Aorta (tissue), 5 donors: ENCODE results near the gene EZR. TPM values are rescaled to one million over a fixed set of nuclear protein-coding genes. Genes with fewer than 3 reads are reported as not detected.

Source experiments
- ATAC-seq: fragments of 200-7000 bp; cut with Tn5 transposase; one replicate; pipeline ENCODE4 v1.9.1; 2022; ENCODE audit warnings: moderate library complexity; ENCODE audit not compliant: low FRiP score
- DNase-seq, 2 donors: peaks; one replicate each; pipeline ENCODE4 v3.0.0-alpha.2; 2020
- H3K27ac ChIP-seq, 2 donors: one replicate each; pipeline ENCODE4 v1.5.1; 2013; ENCODE audit warnings: low read length in 2 of 2, mild to moderate bottlenecking in 2 of 2, moderate library complexity in 2 of 2, control low read depth in 1 of 2, inconsistent platforms in 1 of 2, low read depth in 1 of 2
- H3K27me3 ChIP-seq, 2 donors: one replicate each; pipeline ENCODE4 v1.6.1; 2013; ENCODE audit warnings: control low read depth in 1 of 2, low read length in 1 of 2, mild to moderate bottlenecking in 1 of 2, moderate library complexity in 1 of 2; ENCODE audit not compliant: insufficient read depth in 2 of 2, control insufficient read depth in 1 of 2
- H3K36me3 ChIP-seq, 2 donors: one replicate each; pipeline ENCODE4 v1.6.1; 2013; ENCODE audit warnings: control low read depth in 1 of 2, low read length in 1 of 2, mild to moderate bottlenecking in 1 of 2; ENCODE audit not compliant: insufficient read depth in 2 of 2, control insufficient read depth in 1 of 2
- H3K4me1 ChIP-seq, 2 donors: one replicate each; pipeline ENCODE4 v1.6.1; 2013; ENCODE audit warnings: low read length in 2 of 2, control low read depth in 1 of 2, mild to moderate bottlenecking in 1 of 2, moderate library complexity in 1 of 2; ENCODE audit not compliant: insufficient read depth in 2 of 2, control insufficient read depth in 1 of 2
- H3K4me3 ChIP-seq, 2 donors: one replicate each; pipeline ENCODE4 v1.5.1; 2013; ENCODE audit warnings: low read length in 2 of 2, control low read depth in 1 of 2, mild to moderate bottlenecking in 1 of 2
- H3K9me3 ChIP-seq: one replicate; pipeline ENCODE4 v1.6.1; 2013; ENCODE audit warnings: mild to moderate bottlenecking, low read length; ENCODE audit not compliant: control insufficient read depth
- WGBS, 2 donors: extraction: QIAGEN DNeasy Blood & Tissue Kit; methylation state at CpG; one replicate each; pipeline ENCODE4 v1.1.7; 2013; 5-methylcytosine and 5-hydroxymethylcytosine counted together
- intact Hi-C, 2 donors: fragments of 100-400 bp; cut with DNase I; formaldehyde crosslinking; loops; one replicate each; pipeline versions ENCODE4 v1.14.2 to v1.15.0; 2022
- polyA plus RNA-seq, 2 donors: library from polyadenylated mRNA; stranded (reverse); fragments of 200-250 nt; gene quantifications; one replicate each; pipeline ENCODE4 v1.2.3, GENCODE V29; 2013
- total RNA-seq, 2 donors: library from RNA; stranded (reverse); fragmentation: NEBNext Ultra II Directional; extraction: Animal tissue kit (Norgen Biotek cat#: 25700); gene quantifications; one replicate each; pipeline ENCODE4 v1.2.1, GENCODE V29; 2021
- donor health status: healthy with polysubstance abuse.
- donor health status: Bipolar disorder and iron deficiency.
- donor health status: DM: no; HTN: no; CAD: no.
- donor health status: DM: no; HTN: no; CAD: no.
- donor health status: DM: yes; HTN: yes; CAD: no.

EZR gene
- total and polyA plus RNA-seq, 4 donors: 13.4 to 127 (median 50.5) TPM

- 84 to 86% methylated on average over 5 of the region's 5 CpGs for WGBS, 2 donors
- Histone ChIP-seq H3K4me3 (no peak overlapping the region), H3K36me3 (no peaks in the 10 kb centered on the region), H3K27me3 (no peaks in the 10 kb centered on the region), H3K4me1 (no peaks in the 10 kb centered on the region), H3K27ac (no peak overlapping the region), H3K9me3 (no peaks in the 10 kb centered on the region)
- no peak for DNase-seq
- ATAC-seq: no peak
- intact Hi-C loops: no loop called here
Measured at GRCh38 chr6:158744986-158745430, 74.2 kb downstream of the EZR start.

DNA sequence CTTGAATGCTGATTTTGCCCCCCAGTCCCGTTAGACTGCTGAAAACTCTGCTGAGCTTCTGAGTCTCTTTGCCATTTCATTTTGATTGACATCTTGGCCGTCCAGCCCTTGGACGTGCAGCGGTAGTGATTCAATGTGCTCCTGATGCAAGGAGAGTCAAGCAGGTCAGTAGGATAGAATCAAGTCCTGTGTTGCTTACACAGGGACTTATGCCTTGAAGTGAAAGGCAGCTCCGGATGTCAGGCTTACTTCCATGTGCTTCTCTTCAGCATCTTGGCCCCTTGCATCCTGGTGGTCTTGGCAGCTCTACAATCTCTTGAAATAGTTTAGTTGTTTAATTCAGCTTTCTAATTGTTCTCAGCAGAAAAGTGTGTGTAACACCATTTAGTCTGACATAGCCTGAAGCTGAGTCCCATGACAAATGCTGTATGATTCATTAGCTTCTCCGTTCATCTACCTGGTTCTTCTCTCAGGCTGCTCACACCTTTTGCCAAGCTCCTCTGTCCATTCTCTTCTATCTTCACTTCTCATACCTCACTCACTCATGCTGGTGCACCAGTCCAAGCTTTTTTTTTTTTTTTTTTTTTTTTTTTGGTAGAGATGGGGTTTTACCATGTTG is 76.0 kb downstream of the EZR start:
- intact Hi-C loops: no loop called here
- H3K9me3 ChIP-seq: peaks cover 3% of the 10 kb centered on the region
- no peak overlapping the region for H3K27ac ChIP-seq
- ATAC-seq (no peak), DNase-seq (no peak)
- H3K36me3 ChIP-seq: no peaks in the 10 kb centered on the region
- no peaks in the 10 kb centered on the region for H3K27me3 ChIP-seq
- no peak overlapping the region for H3K4me3 ChIP-seq
- 82 to 83% methylated on average over 6 of the region's 6 CpGs for WGBS, 2 donors
- no peaks in the 10 kb centered on the region for H3K4me1 ChIP-seq

DNA sequence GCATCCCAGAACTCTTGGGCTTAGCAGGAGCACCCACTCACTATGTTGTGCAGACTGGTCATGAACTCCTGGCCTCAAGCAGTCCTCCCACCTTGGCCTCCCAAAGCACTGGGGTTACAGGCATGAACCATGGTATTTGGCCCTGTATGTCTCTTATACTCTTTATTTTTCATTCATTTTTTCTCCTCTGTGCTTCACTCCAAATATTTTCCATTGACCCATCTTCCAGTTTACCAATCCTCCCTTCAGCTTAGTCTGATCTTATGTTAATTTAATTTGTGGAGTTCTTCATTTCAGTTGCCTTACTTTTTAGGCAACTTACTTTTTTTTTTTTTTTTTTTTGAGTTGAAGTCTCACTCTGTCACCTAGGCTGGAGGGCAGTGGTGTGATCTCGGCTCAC is 79.5 kb downstream of the EZR start:
- Histone ChIP-seq H3K36me3 (no peaks in the 10 kb centered on the region), H3K27ac (no peak overlapping the region), H3K27me3 (no peaks in the 10 kb centered on the region), H3K9me3 (peaks cover 3% of the 10 kb centered on the region), H3K4me1 (no peaks in the 10 kb centered on the region), H3K4me3 (no peak overlapping the region)
- intact Hi-C loops: no loop called here
- no peak for ATAC-seq
- WGBS, 2 donors: 95 to 100% methylated on average over 1 of the region's 1 CpG
- DNase-seq: no peak

GRCh38 chr6:158737710-158738615 is 81.2 kb downstream of the EZR start:
- Histone ChIP-seq H3K4me3 (no peak overlapping the region), H3K27me3 (no peaks in the 10 kb centered on the region), H3K4me1 (no peaks in the 10 kb centered on the region), H3K9me3 (peaks cover 5% of the 10 kb centered on the region), H3K36me3 (no peaks in the 10 kb centered on the region), H3K27ac (no peak overlapping the region)
- intact Hi-C loops: no loop called here
- ATAC-seq: no peak
- no peak for DNase-seq
- 85 to 89% methylated on average over 12 of the region's 12 CpGs for WGBS, 2 donors

GRCh38 chr6:158737082-158737709 is 82.0 kb downstream of the EZR start:
- intact Hi-C loops: no loop called here
- H3K4me1 ChIP-seq: no peaks in the 10 kb centered on the region
- H3K27ac ChIP-seq: no peak overlapping the region
- no peaks in the 10 kb centered on the region for H3K36me3 ChIP-seq
- H3K4me3 ChIP-seq: no peak overlapping the region
- ATAC-seq (no peak), DNase-seq (no peak)
- 92 to 93% methylated on average over 3 of the region's 3 CpGs for WGBS, 2 donors
- H3K9me3 ChIP-seq: peaks cover 5% of the 10 kb centered on the region
- H3K27me3 ChIP-seq: no peaks in the 10 kb centered on the region

- Histone ChIP-seq H3K4me3 (no peak overlapping the region), H3K4me1 (no peaks in the 10 kb centered on the region), H3K27ac (no peak overlapping the region), H3K27me3 (no peaks in the 10 kb centered on the region), H3K36me3 (no peaks in the 10 kb centered on the region), H3K9me3 (peaks cover 8% of the 10 kb centered on the region)
- ATAC-seq (no peak), DNase-seq (no peak)
- 90 to 94% methylated on average over 3 of the region's 3 CpGs for WGBS, 2 donors
- intact Hi-C loops: no loop called here
Measured at GRCh38 chr6:158735009-158735408, 84.2 kb downstream of the EZR start.

- peaks cover 6% of the 10 kb centered on the region for H3K9me3 ChIP-seq
- H3K27ac ChIP-seq: no peak overlapping the region
- DNase-seq: no peak
- no peaks in the 10 kb centered on the region for H3K4me1 ChIP-seq
- intact Hi-C loops: no loop called here
- no peaks in the 10 kb centered on the region for H3K36me3 ChIP-seq
- no peak overlapping the region for H3K4me3 ChIP-seq
- no peak for ATAC-seq
- H3K27me3 ChIP-seq: no peaks in the 10 kb centered on the region
- 95% methylated on average over 18 of the region's 18 CpGs for WGBS, 2 donors
Measured at GRCh38 chr6:158730541-158730907, 88.6 kb downstream of the EZR start.

GRCh38 chr6:158729906-158730540 is 89.1 kb downstream of the EZR start:
- WGBS, 2 donors: 94 to 96% methylated on average over 6 of the region's 6 CpGs

More at GRCh38 chr6:158729906-158730540, 89.1 kb downstream of the EZR start:
- H3K36me3 ChIP-seq: no peaks in the 10 kb centered on the region
- peaks cover 6% of the 10 kb centered on the region for H3K9me3 ChIP-seq
- H3K27me3 ChIP-seq: no peaks in the 10 kb centered on the region
- no peaks in the 10 kb centered on the region for H3K4me1 ChIP-seq
- DNase-seq (no peak), ATAC-seq (no peak)
- H3K4me3 ChIP-seq: no peak overlapping the region
- intact Hi-C loops: no loop called here
- H3K27ac ChIP-seq: no peak overlapping the region
